LNCaP clone FGC (cell line): ENCODE measurements around the gene STARD13.

Experiments used
- DNase-seq: peaks from one replicate; pipeline ENCODE4 v3.0.0-alpha.2; 2011; ENCODE audit warnings: low read depth
- H3K4me3 ChIP-seq: 2 replicates; pipeline ENCODE4 v1.5.1; 2011; ENCODE audit warnings: mild to moderate bottlenecking, low read depth, low read length, control low read depth
- TF ChIP-seq, protein P1 (sequence below): IDR thresholded peaks from 2 replicates; pipeline ENCODE4 v1.5.1; 2012; ENCODE audit warnings: mild to moderate bottlenecking; ENCODE audit not compliant: control insufficient read depth, insufficient read depth; ENCODE audit errors: extremely low read depth

Gene STARD13

DNA sequence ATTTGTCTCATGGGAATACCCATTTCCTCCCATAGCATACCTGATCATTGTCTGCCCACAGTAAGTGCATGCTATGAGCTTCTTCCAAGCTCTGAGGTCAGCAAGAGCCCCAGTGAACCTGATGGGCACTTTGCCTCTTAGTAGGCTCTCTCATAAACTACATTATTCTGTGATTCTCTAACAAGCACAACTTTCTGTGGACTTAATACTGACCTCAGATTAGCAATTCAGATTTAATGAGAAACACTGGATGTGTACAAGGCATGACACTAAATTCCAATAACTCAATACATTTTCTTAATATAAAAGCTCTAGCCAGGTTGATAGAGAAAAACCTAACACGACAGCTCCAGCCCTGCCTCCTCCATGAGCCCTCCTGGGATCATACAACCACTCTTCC, 23.3 kb upstream of the STARD13 start:
- DNase-seq, result no peak
- TF ChIP-seq, protein P1, sequence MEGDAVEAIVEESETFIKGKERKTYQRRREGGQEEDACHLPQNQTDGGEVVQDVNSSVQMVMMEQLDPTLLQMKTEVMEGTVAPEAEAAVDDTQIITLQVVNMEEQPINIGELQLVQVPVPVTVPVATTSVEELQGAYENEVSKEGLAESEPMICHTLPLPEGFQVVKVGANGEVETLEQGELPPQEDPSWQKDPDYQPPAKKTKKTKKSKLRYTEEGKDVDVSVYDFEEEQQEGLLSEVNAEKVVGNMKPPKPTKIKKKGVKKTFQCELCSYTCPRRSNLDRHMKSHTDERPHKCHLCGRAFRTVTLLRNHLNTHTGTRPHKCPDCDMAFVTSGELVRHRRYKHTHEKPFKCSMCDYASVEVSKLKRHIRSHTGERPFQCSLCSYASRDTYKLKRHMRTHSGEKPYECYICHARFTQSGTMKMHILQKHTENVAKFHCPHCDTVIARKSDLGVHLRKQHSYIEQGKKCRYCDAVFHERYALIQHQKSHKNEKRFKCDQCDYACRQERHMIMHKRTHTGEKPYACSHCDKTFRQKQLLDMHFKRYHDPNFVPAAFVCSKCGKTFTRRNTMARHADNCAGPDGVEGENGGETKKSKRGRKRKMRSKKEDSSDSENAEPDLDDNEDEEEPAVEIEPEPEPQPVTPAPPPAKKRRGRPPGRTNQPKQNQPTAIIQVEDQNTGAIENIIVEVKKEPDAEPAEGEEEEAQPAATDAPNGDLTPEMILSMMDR, result no peak
- H3K4me3 ChIP-seq, result no peak overlapping the region

DNA sequence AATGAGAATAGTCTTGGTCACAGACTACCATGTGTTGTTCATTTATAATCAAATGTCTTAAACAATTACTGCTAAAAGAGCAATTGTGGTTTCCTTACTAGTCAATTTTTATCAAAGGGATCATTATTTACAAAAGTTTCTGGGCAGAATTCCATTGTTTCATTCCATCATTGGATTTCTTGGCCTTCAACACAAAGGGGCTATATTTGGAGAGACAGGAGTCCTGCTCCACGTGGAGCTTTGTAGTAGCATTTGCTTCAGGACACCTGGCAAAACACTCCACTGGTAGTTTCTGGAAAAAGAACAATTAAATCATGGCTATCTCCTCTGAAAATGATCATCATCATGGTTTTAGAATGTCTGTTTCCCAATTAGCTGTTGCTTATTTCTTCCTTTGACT, 22.3 kb upstream of the STARD13 start:
- DNase-seq, result no peak
- H3K4me3 ChIP-seq, result no peak overlapping the region
- TF ChIP-seq, protein P1, result no peak

DNA sequence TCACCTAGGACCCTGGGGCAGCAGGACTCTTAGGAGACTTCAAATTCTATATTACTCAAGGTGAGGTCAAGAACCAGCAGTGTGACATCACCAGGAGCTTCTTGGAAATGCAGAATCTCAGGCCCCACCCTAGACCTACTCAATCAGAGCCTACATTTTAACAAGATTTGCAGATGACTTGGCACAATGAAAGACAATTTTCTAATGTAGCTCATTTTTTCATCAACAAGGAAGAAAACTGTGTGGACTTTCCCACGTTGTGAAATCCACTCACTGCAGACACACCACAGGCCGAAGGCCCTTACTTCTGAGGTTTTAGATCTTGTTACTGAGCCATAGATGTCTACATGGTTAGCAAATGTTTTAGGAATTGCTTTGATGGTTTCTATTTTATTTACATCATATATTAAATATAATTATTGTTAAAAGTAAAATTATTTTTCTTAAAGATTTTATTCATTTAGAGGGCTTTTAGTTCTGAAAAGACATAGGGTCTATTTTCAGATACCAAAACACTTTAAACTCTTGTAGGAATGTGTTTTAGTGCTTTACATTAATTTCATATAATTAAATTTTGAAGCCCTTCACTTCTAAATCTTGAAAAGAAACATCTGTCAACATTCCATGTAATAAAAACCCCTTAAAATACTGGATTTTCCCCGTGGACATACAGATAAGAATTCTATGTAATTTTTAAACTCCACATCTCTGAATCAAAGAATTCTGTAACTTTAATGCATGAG, 18.5 kb upstream of the STARD13 start:
- H3K4me3 ChIP-seq, result no peak overlapping the region
- TF ChIP-seq, protein P1, result no peak
- no peak for DNase-seq

DNA sequence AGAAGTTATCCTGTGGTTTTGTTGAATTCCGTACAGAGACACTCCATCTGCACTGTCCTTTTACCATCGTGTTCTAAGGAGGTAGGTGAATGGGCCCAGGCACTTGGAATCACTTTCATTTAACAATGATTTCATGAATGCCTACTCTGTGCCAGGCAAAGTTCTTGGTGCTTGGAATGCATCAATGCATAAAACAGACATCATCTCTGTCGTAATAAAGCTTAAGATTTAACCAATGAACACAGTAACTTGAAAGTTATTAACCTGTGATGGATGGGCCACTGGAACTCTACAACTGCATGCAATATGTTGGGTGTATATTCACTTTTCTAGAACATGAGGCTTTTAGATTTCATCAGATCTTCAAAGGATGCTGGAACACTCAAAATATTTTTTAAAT, 14.1 kb upstream of the STARD13 start:
- DNase-seq, result no peak
- H3K4me3 ChIP-seq, result no peak overlapping the region
- TF ChIP-seq, protein P1, result no peak

DNA sequence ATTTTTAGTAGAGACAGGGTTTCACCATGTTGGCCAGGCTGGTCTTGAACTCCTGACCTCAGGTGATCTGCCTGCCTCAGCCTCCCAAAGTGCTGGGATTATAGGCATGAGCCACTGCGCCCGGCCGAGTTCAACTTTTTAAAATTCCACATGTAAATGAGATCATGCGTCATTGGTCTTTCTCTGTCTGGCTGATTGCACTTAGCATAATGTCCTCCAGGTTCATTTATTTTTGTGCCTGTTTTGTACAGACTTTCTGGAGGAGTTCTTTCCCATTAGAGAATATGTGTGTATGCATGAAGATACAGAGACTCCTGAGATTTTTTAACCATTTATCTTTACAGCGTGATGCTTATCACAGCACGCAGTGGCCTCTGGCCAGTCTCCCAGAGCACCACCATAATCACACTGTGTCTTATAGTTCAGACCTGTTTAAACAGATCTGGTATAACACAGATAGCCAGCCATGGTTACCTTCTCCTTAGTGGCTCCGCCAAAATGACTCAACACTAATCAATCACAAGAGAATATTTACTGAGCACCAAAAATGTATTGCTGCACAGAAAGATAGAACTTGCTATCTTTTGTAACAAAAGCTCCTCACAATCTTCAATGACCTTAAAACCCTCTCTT, 11.4 kb upstream of the STARD13 start:
- TF ChIP-seq, protein P1, result no peak
- no peak for DNase-seq
- no peak overlapping the region for H3K4me3 ChIP-seq

DNA sequence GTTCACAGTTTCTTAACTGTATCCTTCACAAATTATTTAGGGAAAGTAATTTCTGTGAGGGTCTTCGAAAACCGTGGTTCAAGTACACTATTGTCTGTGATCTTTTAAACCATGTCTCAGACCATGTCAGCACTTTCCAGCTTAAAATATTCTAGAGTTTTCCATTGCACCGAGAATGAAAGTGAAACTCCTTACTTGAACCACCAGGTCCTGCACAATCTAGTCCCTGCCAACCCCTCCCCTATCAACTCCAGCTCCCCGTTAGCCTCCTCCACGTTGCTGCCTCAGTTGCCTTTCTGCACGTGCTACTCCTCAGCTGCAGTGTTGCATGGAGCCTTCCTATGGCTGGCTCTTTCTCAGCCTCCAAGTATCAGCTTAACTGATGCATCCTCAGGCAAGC, 7.2 kb upstream of the STARD13 start:
- DNase-seq, result no peak
- H3K4me3 ChIP-seq, result no peak overlapping the region
- TF ChIP-seq, protein P1, result no peak
